ENCODE results near the gene PPARD.

PPARD gene

DNA sequence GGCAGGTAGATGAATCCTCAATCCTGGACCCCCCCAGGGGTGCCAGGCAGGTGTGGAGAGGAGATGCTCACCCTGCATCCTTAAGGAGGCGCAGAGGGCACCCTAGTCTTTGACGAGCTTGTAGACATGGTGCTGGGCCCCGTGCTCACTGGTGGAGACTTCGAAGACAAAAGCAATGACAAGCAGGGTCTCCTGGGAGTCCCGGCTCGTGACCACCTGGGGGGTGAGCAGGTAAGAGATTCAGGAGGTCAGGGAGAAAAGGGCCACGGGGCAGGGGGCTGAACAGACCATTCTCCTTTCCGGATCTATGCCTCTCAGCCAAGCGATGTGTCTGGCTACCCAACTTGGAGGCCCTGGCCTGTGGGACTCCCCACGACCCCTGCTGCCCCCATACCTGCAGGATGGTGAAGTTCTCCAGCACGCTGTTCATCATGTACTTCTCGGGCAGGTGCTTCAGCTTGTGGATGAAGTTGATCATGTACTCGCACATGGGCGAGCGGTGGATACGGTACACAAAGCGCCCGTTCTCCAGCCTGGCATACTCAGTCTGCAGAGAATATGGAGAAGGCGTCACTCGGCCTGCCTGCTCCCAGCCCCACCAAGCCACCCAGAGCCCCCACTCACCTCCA is 132.7 kb downstream of the PPARD start:
- no peak for DNase-seq

DNA sequence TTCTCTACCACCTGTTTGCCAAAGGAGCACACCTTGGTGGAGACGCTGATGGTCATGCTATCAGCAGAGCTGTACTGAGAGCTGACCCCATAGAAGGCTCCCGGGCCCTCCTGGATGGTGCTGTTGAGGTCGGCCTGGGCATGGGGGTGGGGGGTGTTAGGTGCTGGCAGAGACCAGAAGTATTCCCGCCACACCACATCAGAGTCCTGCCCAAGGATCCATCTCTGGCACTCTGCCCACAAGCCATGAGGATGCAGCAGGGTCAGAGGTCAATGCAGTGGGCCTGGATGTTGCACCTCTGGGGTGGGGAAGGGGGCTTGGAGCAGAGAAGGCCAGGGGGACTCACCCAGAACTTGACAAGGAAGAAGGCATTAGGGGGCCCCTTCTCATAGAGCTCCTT is 133.2 kb downstream of the PPARD start:
- no peak for DNase-seq

GRCh38 chr6:35476004-35476403 is 133.6 kb downstream of the PPARD start:
- no peak for DNase-seq

DNA sequence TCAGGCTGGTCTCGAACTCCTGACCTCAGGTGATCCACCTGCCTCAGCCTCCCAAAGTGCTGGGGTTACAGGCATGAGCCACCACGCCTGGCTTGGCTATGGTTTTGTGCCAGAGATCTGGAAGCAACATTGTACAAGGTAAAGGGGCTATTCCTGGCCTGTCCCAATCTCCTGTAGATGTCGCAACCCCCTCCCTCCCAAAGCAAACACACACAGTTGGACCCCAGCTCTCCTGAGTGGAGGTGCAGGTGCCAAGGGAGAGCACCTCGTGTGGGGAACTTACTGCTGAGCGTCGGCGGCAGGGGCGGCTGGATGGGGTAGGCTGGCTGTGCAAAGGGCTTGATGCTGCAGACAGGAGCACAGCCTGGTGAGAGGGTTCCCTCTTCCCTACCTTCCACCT is 134.7 kb downstream of the PPARD start:
- no peak for DNase-seq
